Nephron (organoid): Measurements from ENCODE around the gene PLPP4.
A peak's percentile ranks its signal among the peaks of the same experiment; 100 is the strongest.

Source experiments
- H3K27ac Mint-ChIP-seq, 3 experiments: 2 replicates each; pipeline ENCODE4 v1.8.0; 2020; ENCODE audit warnings: mixed read lengths in 3 of 3, mild to moderate bottlenecking in 2 of 3, moderate library complexity in 1 of 3
- H3K27me3 Mint-ChIP-seq: 2 replicates; pipeline ENCODE4 v1.8.0; 2021; ENCODE audit warnings: low read depth, mild to moderate bottlenecking, moderate library complexity, mixed read lengths
- H3K36me3 Mint-ChIP-seq: 2 replicates; pipeline ENCODE4 v1.8.0; 2020; ENCODE audit warnings: low read depth, mixed read lengths
- H3K4me1 Mint-ChIP-seq: 2 replicates; pipeline ENCODE4 v1.8.0; 2020; ENCODE audit warnings: mixed read lengths
- H3K4me3 Mint-ChIP-seq, 3 experiments: 2 replicates each; pipeline ENCODE4 v1.8.0; 2020; ENCODE audit warnings: mild to moderate bottlenecking in 3 of 3, mixed read lengths in 3 of 3, moderate library complexity in 2 of 3
- H3K9me3 Mint-ChIP-seq: 2 replicates; pipeline ENCODE4 v1.8.0; 2020; ENCODE audit warnings: mixed read lengths
- TF ChIP-seq, protein P1 (sequence below), 3 experiments: fragments of 200-600 bp; sonication (generic); IDR thresholded peaks; one replicate each; pipeline ENCODE4 v1.5.0; 2021; ENCODE audit warnings: antibody characterized with exemption in 3 of 3; ENCODE audit not compliant: unreplicated experiment in 3 of 3

The PLPP4 gene

DNA sequence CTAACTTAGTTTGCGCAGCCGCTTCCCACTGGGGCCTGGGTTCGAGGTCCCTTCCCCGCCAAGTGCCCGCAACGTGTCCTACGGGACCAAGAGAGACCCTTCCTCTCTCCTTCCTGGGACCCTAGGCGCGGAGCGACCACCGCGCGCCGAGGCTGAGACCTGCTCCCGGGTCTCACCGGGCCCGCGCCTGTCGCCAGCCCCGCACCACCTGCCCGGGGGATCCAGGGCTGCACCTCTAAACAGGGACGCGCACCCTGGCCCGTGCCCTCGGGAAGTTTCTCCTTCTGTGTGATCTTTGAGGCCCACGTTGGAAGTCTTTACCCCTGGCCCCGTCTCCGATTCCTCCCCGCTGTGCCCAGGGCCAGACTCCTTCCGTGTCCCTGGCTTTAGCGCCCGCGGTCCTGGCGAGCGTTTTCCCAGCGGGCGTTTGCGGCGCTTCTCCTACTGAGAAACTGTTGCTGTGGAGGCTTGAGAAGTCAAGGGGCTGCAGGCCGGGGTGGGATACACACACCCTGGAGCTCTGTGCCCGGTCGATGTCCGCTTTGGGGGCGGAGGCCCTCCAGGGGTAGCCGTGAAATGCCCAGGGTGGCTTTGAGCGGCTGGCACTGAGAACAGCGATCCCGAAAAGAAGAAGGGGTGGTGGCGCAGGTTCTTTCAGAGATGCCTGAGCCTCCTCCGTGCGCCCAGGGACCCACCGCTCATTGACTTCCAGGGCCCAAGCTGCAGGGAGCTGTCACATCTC lies 575 bp downstream of the PLPP4 start:
- Mint-ChIP-seq H3K4me1 (no peaks in the 10 kb centered on the region), H3K4me3 (peak overlapping the region; percentile 79 to 86 (median 86)), H3K27me3 (peaks cover 86% of the 10 kb centered on the region), H3K27ac (no peak overlapping the region), H3K36me3 (no peaks in the 10 kb centered on the region), H3K9me3 (no peaks in the 10 kb centered on the region)
- TF ChIP-seq, protein P1, sequence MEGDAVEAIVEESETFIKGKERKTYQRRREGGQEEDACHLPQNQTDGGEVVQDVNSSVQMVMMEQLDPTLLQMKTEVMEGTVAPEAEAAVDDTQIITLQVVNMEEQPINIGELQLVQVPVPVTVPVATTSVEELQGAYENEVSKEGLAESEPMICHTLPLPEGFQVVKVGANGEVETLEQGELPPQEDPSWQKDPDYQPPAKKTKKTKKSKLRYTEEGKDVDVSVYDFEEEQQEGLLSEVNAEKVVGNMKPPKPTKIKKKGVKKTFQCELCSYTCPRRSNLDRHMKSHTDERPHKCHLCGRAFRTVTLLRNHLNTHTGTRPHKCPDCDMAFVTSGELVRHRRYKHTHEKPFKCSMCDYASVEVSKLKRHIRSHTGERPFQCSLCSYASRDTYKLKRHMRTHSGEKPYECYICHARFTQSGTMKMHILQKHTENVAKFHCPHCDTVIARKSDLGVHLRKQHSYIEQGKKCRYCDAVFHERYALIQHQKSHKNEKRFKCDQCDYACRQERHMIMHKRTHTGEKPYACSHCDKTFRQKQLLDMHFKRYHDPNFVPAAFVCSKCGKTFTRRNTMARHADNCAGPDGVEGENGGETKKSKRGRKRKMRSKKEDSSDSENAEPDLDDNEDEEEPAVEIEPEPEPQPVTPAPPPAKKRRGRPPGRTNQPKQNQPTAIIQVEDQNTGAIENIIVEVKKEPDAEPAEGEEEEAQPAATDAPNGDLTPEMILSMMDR (IDR thresholded peaks at IDR 0.05; ENCODE audit: unreplicated experiment in 3 of 3) = no peak

DNA sequence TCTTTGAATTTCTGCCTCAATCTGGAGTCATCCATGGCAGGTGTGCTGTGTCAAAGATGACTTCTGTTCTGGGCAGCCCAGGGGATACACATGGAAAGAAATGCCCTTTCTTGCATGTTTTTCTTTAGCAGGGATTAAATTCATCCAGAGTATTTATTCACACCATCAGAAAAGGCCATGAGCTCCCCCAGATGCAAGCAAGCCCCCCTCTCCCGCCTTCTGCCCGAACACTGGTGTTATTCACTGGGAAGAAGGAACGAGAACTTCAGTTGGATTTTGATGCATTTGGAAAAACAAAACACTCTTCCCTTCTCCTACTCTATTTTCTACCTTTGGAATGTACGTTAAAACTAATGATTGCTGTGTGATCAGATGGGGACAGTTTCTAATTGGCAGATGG lies 1.4 kb downstream of the PLPP4 start:
- Mint-ChIP-seq H3K27ac (no peak overlapping the region), H3K9me3 (no peaks in the 10 kb centered on the region), H3K4me1 (no peaks in the 10 kb centered on the region), H3K36me3 (no peaks in the 10 kb centered on the region), H3K27me3 (peaks cover 78% of the 10 kb centered on the region), H3K4me3 (peak overlapping the region; percentile 79 to 86 (median 86))
- TF ChIP-seq, protein P1 (IDR thresholded peaks at IDR 0.05; ENCODE audit: unreplicated experiment in 3 of 3) = no peak

DNA sequence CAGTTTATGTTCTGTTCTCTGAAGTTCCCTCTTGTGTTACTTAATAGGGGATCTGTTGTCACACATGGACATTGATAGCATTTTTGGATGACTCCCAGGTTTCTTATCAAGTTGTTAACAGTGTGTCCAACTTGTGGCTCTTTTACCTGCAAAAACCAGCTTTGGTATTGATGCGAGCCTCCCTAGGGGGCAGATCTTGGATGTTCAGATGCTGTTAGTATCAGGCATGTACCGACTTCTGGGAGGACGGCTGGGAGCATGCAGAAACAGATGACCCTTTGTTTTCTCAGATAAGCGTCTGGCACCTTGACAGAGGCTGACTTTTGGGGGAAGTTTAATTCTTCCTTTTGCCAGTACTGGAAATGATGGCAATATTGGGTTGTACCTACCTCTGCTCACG lies 2.2 kb downstream of the PLPP4 start:
- TF ChIP-seq, protein P1 (IDR thresholded peaks at IDR 0.05; ENCODE audit: unreplicated experiment in 3 of 3) = no peak
- Mint-ChIP-seq H3K9me3 (no peaks in the 10 kb centered on the region), H3K4me3 (peak overlapping the region in 2 of 3 experiments; percentile 6 to 31), H3K36me3 (no peaks in the 10 kb centered on the region), H3K27me3 (peaks cover 76% of the 10 kb centered on the region), H3K27ac (no peak overlapping the region), H3K4me1 (no peaks in the 10 kb centered on the region)

DNA sequence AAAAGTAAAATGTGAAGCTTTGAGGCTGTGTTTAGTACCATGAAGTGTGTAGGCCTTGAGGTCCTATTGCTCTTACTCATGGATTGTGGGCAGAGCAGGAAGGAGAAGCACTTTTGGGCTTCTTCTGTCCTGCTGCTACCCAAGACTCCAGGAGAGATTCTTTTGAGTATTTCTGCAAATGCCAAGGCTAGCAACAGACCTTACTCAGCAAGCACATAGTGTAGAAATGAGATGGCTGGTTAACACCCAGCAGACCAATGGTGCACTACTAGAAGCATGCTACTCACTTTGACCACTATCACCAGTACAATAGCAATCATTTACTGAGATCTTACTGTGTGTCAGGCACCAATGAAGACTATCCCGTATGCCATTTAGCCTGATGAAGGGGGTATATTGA lies 3.2 kb downstream of the PLPP4 start:
- no peak overlapping the region for H3K27ac Mint-ChIP-seq
- H3K27me3 Mint-ChIP-seq = peaks cover 70% of the 10 kb centered on the region
- H3K9me3 Mint-ChIP-seq = no peaks in the 10 kb centered on the region
- no peaks in the 10 kb centered on the region for H3K36me3 Mint-ChIP-seq
- TF ChIP-seq, protein P1 (IDR thresholded peaks at IDR 0.05; ENCODE audit: unreplicated experiment in 3 of 3) = no peak
- H3K4me3 Mint-ChIP-seq = no peak overlapping the region
- H3K4me1 Mint-ChIP-seq = no peaks in the 10 kb centered on the region

DNA sequence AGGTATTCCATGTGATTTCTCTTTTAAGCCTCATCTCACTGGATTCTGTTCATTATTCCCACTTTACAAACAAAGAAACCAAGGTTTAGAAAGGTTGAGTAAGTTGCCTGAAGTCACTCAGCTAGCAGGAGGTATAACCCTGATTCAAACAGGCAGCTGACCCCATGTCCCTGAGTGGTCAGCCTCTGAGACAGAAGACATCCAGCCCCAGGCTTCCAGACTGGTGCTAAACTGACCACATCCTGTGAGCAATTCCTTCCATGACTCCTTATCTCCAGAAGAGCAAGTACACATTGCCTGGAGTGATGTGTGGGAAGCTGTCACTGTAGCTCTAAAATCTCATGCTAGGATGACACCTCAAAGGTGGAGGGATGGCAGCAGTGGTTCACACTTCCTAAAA lies 3.7 kb downstream of the PLPP4 start:
- TF ChIP-seq, protein P1 (IDR thresholded peaks at IDR 0.05; ENCODE audit: unreplicated experiment in 3 of 3) = no peak
- Mint-ChIP-seq H3K4me3 (no peak overlapping the region), H3K36me3 (no peaks in the 10 kb centered on the region), H3K4me1 (no peaks in the 10 kb centered on the region), H3K27ac (no peak overlapping the region), H3K9me3 (no peaks in the 10 kb centered on the region), H3K27me3 (peaks cover 68% of the 10 kb centered on the region)
